Mesendoderm (in vitro differentiated cells): ENCODE results near the gene POLR3GL.

Experiments used
- DNase-seq: peaks from one replicate; pipeline ENCODE4 v3.0.0; 2013
- H2AK5ac ChIP-seq: 2 replicates; pipeline ENCODE4 v1.6.1; 2013; ENCODE audit warnings: low read length, inconsistent platforms
- H2BK120ac ChIP-seq: 2 replicates; pipeline ENCODE4 v1.6.1; 2013; ENCODE audit warnings: low read depth, mild to moderate bottlenecking, low read length, moderate library complexity, mixed read lengths
- H2BK15ac ChIP-seq: replicated peaks from 2 replicates; pipeline ENCODE4 v1.6.1; 2013; ENCODE audit warnings: low read depth, mild to moderate bottlenecking, moderate library complexity
- H2BK5ac ChIP-seq: 2 replicates; pipeline ENCODE4 v1.6.1; 2013; ENCODE audit warnings: low read length, inconsistent platforms
- H3K18ac ChIP-seq: 2 replicates; pipeline ENCODE4 v1.6.1; 2013; ENCODE audit warnings: mild to moderate bottlenecking, low read length, mixed read lengths
- H3K23ac ChIP-seq: one replicate; pipeline ENCODE4 v1.6.1; 2013; ENCODE audit warnings: low read length
- H3K27ac ChIP-seq: 2 replicates; pipeline ENCODE4 v1.5.1; 2013; ENCODE audit warnings: low read depth, mild to moderate bottlenecking, inconsistent platforms, low read length, moderate library complexity
- H3K27me3 ChIP-seq: 2 replicates; pipeline ENCODE4 v1.6.1; 2013; ENCODE audit warnings: low read length, control low read depth, mild to moderate bottlenecking, inconsistent platforms; ENCODE audit not compliant: insufficient read depth, poor library complexity
- H3K36me3 ChIP-seq: 2 replicates; pipeline ENCODE4 v1.6.1; 2013; ENCODE audit warnings: low read length, inconsistent platforms; ENCODE audit not compliant: control insufficient read depth, insufficient read depth
- H3K4ac ChIP-seq: one replicate; pipeline ENCODE4 v1.6.1; 2013; ENCODE audit warnings: low read depth, mild to moderate bottlenecking, low read length, moderate library complexity
- H3K4me1 ChIP-seq: 2 replicates; pipeline ENCODE4 v1.6.1; 2013; ENCODE audit warnings: low read depth, low read length, inconsistent platforms; ENCODE audit not compliant: control insufficient read depth
- H3K4me2 ChIP-seq: 2 replicates; pipeline ENCODE4 v1.6.1; 2013; ENCODE audit warnings: low read length
- H3K4me3 ChIP-seq: 2 replicates; pipeline ENCODE4 v1.5.1; 2013; ENCODE audit warnings: mild to moderate bottlenecking, low read length
- H3K56ac ChIP-seq: one replicate; pipeline ENCODE4 v1.6.1; 2013; ENCODE audit warnings: low read length
- H3K79me1 ChIP-seq: 2 replicates; pipeline ENCODE4 v1.6.1; 2013; ENCODE audit warnings: low read length, inconsistent platforms
- H3K79me2 ChIP-seq: 2 replicates; pipeline ENCODE4 v1.6.1; 2013; ENCODE audit warnings: mild to moderate bottlenecking, low read length; ENCODE audit not compliant: control insufficient read depth, insufficient read depth
- H3K9ac ChIP-seq: 2 replicates; pipeline ENCODE4 v1.6.1; 2013; ENCODE audit warnings: low read length, inconsistent platforms
- H4K5ac ChIP-seq: one replicate; pipeline ENCODE4 v1.6.1; 2013; ENCODE audit warnings: low read length
- H4K8ac ChIP-seq: one replicate; pipeline ENCODE4 v1.6.1; 2013; ENCODE audit warnings: low read depth, mild to moderate bottlenecking, control low read depth, low read length, moderate library complexity
- WGBS: extraction: QIAGEN DNeasy Blood & Tissue Kit; methylation state at CpG from one replicate; pipeline ENCODE4 v1.1.7; 2013; ENCODE audit warnings: low lambda C conversion rate, missing lambda C conversion rate; ENCODE audit not compliant: insufficient coverage; ENCODE audit errors: extremely low coverage; 5-methylcytosine and 5-hydroxymethylcytosine counted together

POLR3GL gene

DNA sequence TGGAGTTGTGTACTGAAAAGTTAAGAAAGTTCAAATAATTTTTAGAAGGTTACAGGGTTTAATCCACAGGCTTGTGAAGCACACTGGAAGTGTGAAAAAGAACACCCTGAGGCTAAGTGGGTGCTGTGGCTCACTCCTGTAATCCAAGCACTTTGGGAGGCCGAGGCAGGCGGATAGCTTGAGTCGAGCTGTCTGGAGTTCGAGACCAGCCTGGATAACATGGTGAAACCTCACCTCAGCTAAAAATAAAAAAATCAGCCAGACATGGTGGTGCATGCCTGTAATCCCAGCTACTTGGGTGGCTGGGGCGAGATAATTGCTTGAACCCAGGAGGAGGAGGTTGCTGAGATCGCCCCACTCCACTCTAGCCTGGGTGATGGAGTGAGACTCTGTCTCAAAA, 22.1 kb downstream of the POLR3GL start:
- Histone ChIP-seq H4K8ac (no peak overlapping the region), H3K36me3 (no peaks in the 10 kb centered on the region), H3K79me2 (no peaks in the 10 kb centered on the region), H2AK5ac (no peak overlapping the region), H3K27ac (no peak overlapping the region), H3K4me1 (peaks cover 2% of the 10 kb centered on the region), H3K4me3 (no peak overlapping the region), H3K23ac (no peak overlapping the region), H3K18ac (no peak overlapping the region), H3K9ac (no peak overlapping the region), H3K79me1 (no peaks in the 10 kb centered on the region), H3K56ac (no peak overlapping the region), H2BK120ac (no peak overlapping the region), H3K4ac (no peak overlapping the region), H2BK5ac (no peak overlapping the region), H3K4me2 (no peak overlapping the region), H2BK15ac (no peak overlapping the region), H3K27me3 (no peaks in the 10 kb centered on the region), H4K5ac (no peak overlapping the region)
- no peak for DNase-seq
- WGBS: no CpG with 5 or more reads among the region's 6 CpGs

DNA sequence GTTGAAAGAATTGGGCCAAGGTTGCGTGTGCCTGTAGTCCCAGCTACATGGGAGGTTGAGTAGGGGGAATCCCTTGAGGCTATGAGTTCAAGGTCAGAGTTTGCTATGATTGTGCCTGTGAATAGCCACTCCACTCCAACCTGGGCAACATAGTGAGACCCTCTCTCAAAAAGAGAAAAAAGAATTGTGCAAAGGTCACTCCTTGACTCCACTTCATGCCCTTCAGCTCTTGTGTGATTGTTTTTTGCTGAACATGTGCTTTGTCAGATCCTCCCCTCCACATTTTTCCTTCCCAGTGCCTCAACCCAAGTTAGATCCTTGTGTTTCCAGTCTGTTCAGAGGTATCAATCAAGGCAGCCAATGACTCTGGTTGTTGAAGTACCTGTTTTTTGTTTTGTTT, 23.4 kb downstream of the POLR3GL start:
- no peak overlapping the region for H3K9ac ChIP-seq
- H2BK5ac ChIP-seq: no peak overlapping the region
- H2BK120ac ChIP-seq: no peak overlapping the region
- H3K18ac ChIP-seq: no peak overlapping the region
- H3K79me2 ChIP-seq: no peaks in the 10 kb centered on the region
- H2AK5ac ChIP-seq: no peak overlapping the region
- H3K4me3 ChIP-seq: no peak overlapping the region
- no peak overlapping the region for H2BK15ac ChIP-seq
- peaks cover 2% of the 10 kb centered on the region for H3K4me1 ChIP-seq
- H3K4ac ChIP-seq: no peak overlapping the region
- H3K4me2 ChIP-seq: no peak overlapping the region
- no peak overlapping the region for H4K8ac ChIP-seq
- no peak overlapping the region for H3K56ac ChIP-seq
- H3K23ac ChIP-seq: no peak overlapping the region
- WGBS: no CpG with 5 or more reads among the region's 1 CpG
- no peak for DNase-seq
- no peaks in the 10 kb centered on the region for H3K36me3 ChIP-seq
- no peak overlapping the region for H3K27ac ChIP-seq
- H3K27me3 ChIP-seq: no peaks in the 10 kb centered on the region
- no peak overlapping the region for H4K5ac ChIP-seq
- no peaks in the 10 kb centered on the region for H3K79me1 ChIP-seq

DNA sequence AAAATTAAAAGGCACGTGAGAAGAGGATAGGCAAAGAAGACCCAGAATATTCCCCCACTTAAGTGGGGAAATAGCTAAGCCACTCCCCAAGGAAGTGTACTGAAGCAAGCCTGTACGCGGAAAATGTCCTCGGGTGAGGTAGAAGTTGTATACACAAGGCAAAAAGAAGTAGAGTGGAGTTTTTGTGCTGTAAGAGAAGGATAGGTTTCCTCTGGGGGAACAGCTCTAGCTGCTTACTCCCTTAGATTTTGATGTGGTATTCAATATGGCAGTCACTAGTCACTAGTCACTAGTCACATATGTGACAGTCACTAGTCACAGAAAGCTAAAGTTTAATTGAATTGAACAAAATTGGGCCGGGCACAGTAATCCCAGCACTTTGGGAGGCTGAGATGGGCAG, 24.3 kb downstream of the POLR3GL start:
- Histone ChIP-seq H3K79me2 (no peaks in the 10 kb centered on the region), H3K27me3 (no peaks in the 10 kb centered on the region), H4K5ac (no peak overlapping the region), H2BK5ac (no peak overlapping the region), H3K56ac (no peak overlapping the region), H3K4ac (no peak overlapping the region), H2BK15ac (no peak overlapping the region), H3K27ac (no peak overlapping the region), H3K23ac (no peak overlapping the region), H3K4me3 (no peak overlapping the region), H4K8ac (no peak overlapping the region), H3K18ac (no peak overlapping the region), H3K9ac (no peak overlapping the region), H3K36me3 (no peaks in the 10 kb centered on the region), H3K4me1 (peaks cover 2% of the 10 kb centered on the region), H2BK120ac (no peak overlapping the region), H3K79me1 (no peaks in the 10 kb centered on the region), H3K4me2 (no peak overlapping the region), H2AK5ac (no peak overlapping the region)
- DNase-seq: no peak
- no CpG with 5 or more reads among the region's 5 CpGs for WGBS

DNA sequence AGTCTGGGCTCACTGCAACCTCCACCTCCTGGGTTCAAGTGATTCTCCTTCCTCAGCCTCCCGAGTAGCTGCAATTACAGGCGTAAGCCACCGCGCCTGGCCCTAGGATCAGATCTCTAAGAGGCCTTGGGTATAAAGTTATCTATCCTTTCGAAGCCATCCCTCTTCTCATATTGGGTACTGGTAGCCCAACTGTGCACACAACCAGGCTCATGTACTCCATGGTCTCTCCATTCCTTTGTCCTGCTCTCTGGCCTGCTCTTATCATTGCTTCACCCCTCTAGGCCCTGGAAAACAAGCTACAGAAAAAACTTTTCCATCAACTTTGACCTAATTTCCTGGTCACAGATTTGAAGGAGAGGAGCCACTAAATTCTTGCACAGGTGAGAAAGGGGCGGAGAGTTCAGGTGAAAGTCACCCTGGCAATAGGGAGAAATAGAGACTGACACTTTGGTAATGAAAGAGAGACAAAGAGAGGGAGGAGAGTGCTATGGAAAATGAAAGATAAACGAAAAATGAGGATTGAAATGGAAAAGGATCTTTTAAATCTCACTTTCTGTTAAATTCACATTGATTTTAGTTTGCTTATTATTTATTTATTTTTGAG, 25.9 kb downstream of the POLR3GL start:
- Histone ChIP-seq H3K36me3 (no peaks in the 10 kb centered on the region), H3K4me1 (peaks cover under 1% of the 10 kb centered on the region), H3K79me1 (no peaks in the 10 kb centered on the region), H2BK120ac (no peak overlapping the region), H3K27ac (no peak overlapping the region), H3K56ac (peak overlapping the region; percentile 25), H3K18ac (no peak overlapping the region), H3K23ac (no peak overlapping the region), H3K9ac (no peak overlapping the region), H4K8ac (no peak overlapping the region), H3K79me2 (no peaks in the 10 kb centered on the region), H3K4ac (no peak overlapping the region), H4K5ac (no peak overlapping the region), H3K4me2 (no peak overlapping the region), H2BK15ac (no peak overlapping the region), H2BK5ac (no peak overlapping the region), H3K4me3 (no peak overlapping the region), H3K27me3 (no peaks in the 10 kb centered on the region), H2AK5ac (no peak overlapping the region)
- peak; percentile 67 for DNase-seq
- 100% methylated on average over 1 of the region's 7 CpGs for WGBS

- Histone ChIP-seq H3K18ac (no peak overlapping the region), H2AK5ac (no peak overlapping the region), H3K27ac (no peak overlapping the region), H3K4ac (no peak overlapping the region), H3K9ac (no peak overlapping the region), H2BK5ac (no peak overlapping the region), H4K8ac (no peak overlapping the region), H3K27me3 (no peaks in the 10 kb centered on the region), H4K5ac (no peak overlapping the region), H3K4me3 (no peak overlapping the region), H3K79me2 (no peaks in the 10 kb centered on the region), H3K79me1 (no peaks in the 10 kb centered on the region), H2BK120ac (no peak overlapping the region), H3K36me3 (no peaks in the 10 kb centered on the region), H3K4me2 (no peak overlapping the region), H3K23ac (no peak overlapping the region), H3K4me1 (peaks cover 1% of the 10 kb centered on the region), H3K56ac (no peak overlapping the region), H2BK15ac (no peak overlapping the region)
- no peak for DNase-seq
- WGBS: no CpG with 5 or more reads among the region's 10 CpGs
These were observed 27.4 kb downstream of the POLR3GL start for GRCh38 chr1:145991735-145992412.

- no peak overlapping the region for H3K4me2 ChIP-seq
- H3K4me3 ChIP-seq: no peak overlapping the region
These were observed 28.0 kb downstream of the POLR3GL start for GRCh38 chr1:145992502-145992936.

More at GRCh38 chr1:145992502-145992936, 28.0 kb downstream of the POLR3GL start:
- Histone ChIP-seq H3K23ac (no peak overlapping the region), H2AK5ac (no peak overlapping the region), H3K79me1 (no peaks in the 10 kb centered on the region), H2BK120ac (no peak overlapping the region), H3K56ac (no peak overlapping the region), H3K4me1 (peaks cover 2% of the 10 kb centered on the region), H3K36me3 (no peaks in the 10 kb centered on the region), H2BK15ac (no peak overlapping the region), H4K8ac (no peak overlapping the region), H3K18ac (no peak overlapping the region), H3K4ac (no peak overlapping the region), H3K79me2 (no peaks in the 10 kb centered on the region), H2BK5ac (no peak overlapping the region), H3K9ac (no peak overlapping the region), H3K27ac (no peak overlapping the region), H4K5ac (no peak overlapping the region), H3K27me3 (no peaks in the 10 kb centered on the region)
- no CpG with 5 or more reads among the region's 1 CpG for WGBS
- DNase-seq: no peak
